ENCODE data around the gene SCFD1.

SCFD1 gene

GRCh38 chr14:30698463-30698862 is 76.3 kb downstream of the SCFD1 start:
- DNase-seq (ENCODE audit: low read depth), result no peak
- no peak overlapping the region for H3K4me3 ChIP-seq (ENCODE audit: low read length)
- TF ChIP-seq CTCF (conservative IDR thresholded peaks at IDR 0.05; ENCODE audit: low read depth, low read length), result no peak

- DNase-seq (ENCODE audit: low read depth), result no peak
- no peak for TF ChIP-seq CTCF (conservative IDR thresholded peaks at IDR 0.05; ENCODE audit: low read depth, low read length)
These were observed 84.6 kb downstream of the SCFD1 start for GRCh38 chr14:30706704-30707103.

GRCh38 chr14:30708157-30708556 is 86.0 kb downstream of the SCFD1 start:
- no peak for TF ChIP-seq CTCF (conservative IDR thresholded peaks at IDR 0.05; ENCODE audit: low read depth, low read length)
- DNase-seq (ENCODE audit: low read depth), result no peak
- no peak overlapping the region for H3K4me3 ChIP-seq (ENCODE audit: low read length)

More at GRCh38 chr14:30706704-30707103, 84.6 kb downstream of the SCFD1 start:
- no peak overlapping the region for H3K4me3 ChIP-seq (ENCODE audit: low read length)

GRCh38 chr14:30709201-30709600 is 87.1 kb downstream of the SCFD1 start:
- no peak for TF ChIP-seq CTCF (conservative IDR thresholded peaks at IDR 0.05; ENCODE audit: low read depth, low read length)
- no peak for DNase-seq (ENCODE audit: low read depth)
- no peak overlapping the region for H3K4me3 ChIP-seq (ENCODE audit: low read length)

- no peak for TF ChIP-seq CTCF (conservative IDR thresholded peaks at IDR 0.05; ENCODE audit: low read depth, low read length)
- no peak for DNase-seq (ENCODE audit: low read depth)
These were observed 88.8 kb downstream of the SCFD1 start for GRCh38 chr14:30710876-30711275.

GRCh38 chr14:30719137-30719536 is 97.0 kb downstream of the SCFD1 start:
- H3K4me3 ChIP-seq (ENCODE audit: low read length), result no peak overlapping the region
- no peak for TF ChIP-seq CTCF (conservative IDR thresholded peaks at IDR 0.05; ENCODE audit: low read depth, low read length)
- DNase-seq (ENCODE audit: low read depth), result no peak

More at GRCh38 chr14:30710876-30711275, 88.8 kb downstream of the SCFD1 start:
- no peak overlapping the region for H3K4me3 ChIP-seq (ENCODE audit: low read length)

- no peak for DNase-seq (ENCODE audit: low read depth)
- H3K4me3 ChIP-seq (ENCODE audit: low read length), result no peak overlapping the region
- no peak for TF ChIP-seq CTCF (conservative IDR thresholded peaks at IDR 0.05; ENCODE audit: low read depth, low read length)
These were observed 103.6 kb downstream of the SCFD1 start for GRCh38 chr14:30725763-30726162.

Measured in retinal pigment epithelial cell (primary cell).